Neuronal stem cell (in vitro differentiated cells): ENCODE measurements around the gene CALHM1.
A peak's percentile ranks its signal among the peaks of the same experiment; 100 is the strongest.

Source experiments
- DNase-seq: peaks from one replicate; pipeline ENCODE4 v3.0.0-alpha.2; 2013; ENCODE audit warnings: low spot score
- H2AFZ ChIP-seq: one replicate; pipeline ENCODE4 v1.6.1; 2013; ENCODE audit warnings: mild to moderate bottlenecking, low read length, inconsistent platforms
- H2AK5ac ChIP-seq: 2 replicates; pipeline ENCODE4 v1.6.1; 2013; ENCODE audit warnings: low read depth, mild to moderate bottlenecking, inconsistent platforms, low read length, moderate library complexity, mixed read lengths
- H2BK120ac ChIP-seq: 2 replicates; pipeline ENCODE4 v1.6.1; 2013; ENCODE audit warnings: low read depth, mild to moderate bottlenecking, inconsistent platforms, low read length, moderate library complexity, mixed read lengths
- H2BK12ac ChIP-seq: one replicate; pipeline ENCODE4 v1.6.1; 2013; ENCODE audit warnings: low read length, inconsistent platforms
- H2BK15ac ChIP-seq: 2 replicates; pipeline ENCODE4 v1.6.1; 2013; ENCODE audit warnings: mild to moderate bottlenecking, low read length, inconsistent platforms, mixed read lengths
- H2BK5ac ChIP-seq: one replicate; pipeline ENCODE4 v1.6.1; 2013; ENCODE audit warnings: inconsistent platforms, mild to moderate bottlenecking, low read length, moderate library complexity
- H3K14ac ChIP-seq: one replicate; pipeline ENCODE4 v1.6.1; 2013; ENCODE audit warnings: low read length, inconsistent platforms
- H3K18ac ChIP-seq: 2 replicates; pipeline ENCODE4 v1.6.1; 2013; ENCODE audit warnings: low read length, inconsistent platforms
- H3K23ac ChIP-seq: 2 replicates; pipeline ENCODE4 v1.6.1; 2013; ENCODE audit warnings: low read depth, mild to moderate bottlenecking, mixed read lengths, low read length, inconsistent platforms; ENCODE audit not compliant: poor library complexity
- H3K27ac ChIP-seq: replicated peaks from 3 replicates; pipeline ENCODE4 v1.5.1; 2013; ENCODE audit warnings: low read length, inconsistent platforms
- H3K27me3 ChIP-seq, 3 experiments: 2 replicates each; pipeline ENCODE4 v1.6.1; 2013; ENCODE audit warnings: low read length in 3 of 3, mild to moderate bottlenecking in 2 of 3, inconsistent platforms in 1 of 3, low read depth in 1 of 3, mixed read lengths in 1 of 3, moderate library complexity in 1 of 3; ENCODE audit not compliant: control insufficient read depth in 3 of 3, insufficient read depth in 3 of 3
- H3K36me3 ChIP-seq, 2 donors: replicated peaks in 1 of 2; 2 replicates each; pipeline ENCODE4 v1.6.1; 2013; ENCODE audit warnings: low read length in 2 of 2; ENCODE audit not compliant: control insufficient read depth in 2 of 2, insufficient read depth in 2 of 2
- H3K4ac ChIP-seq: 2 replicates; pipeline ENCODE4 v1.6.1; 2013; ENCODE audit warnings: inconsistent platforms, mild to moderate bottlenecking, low read length, moderate library complexity
- H3K4me1 ChIP-seq, 2 donors: 1 replicate in 1 of 2; 2 replicates in 1 of 2; pipeline ENCODE4 v1.6.1; 2013; ENCODE audit warnings: low read length in 2 of 2, low read depth in 1 of 2; ENCODE audit not compliant: control insufficient read depth in 2 of 2, insufficient read depth in 1 of 2
- H3K4me2 ChIP-seq: one replicate; pipeline ENCODE4 v1.6.1; 2013; ENCODE audit warnings: mild to moderate bottlenecking, low read length, inconsistent platforms; ENCODE audit not compliant: insufficient read depth, poor library complexity, severe bottlenecking
- H3K4me3 ChIP-seq, 2 donors: 2 replicates each; pipeline ENCODE4 v1.5.1; 2013; ENCODE audit warnings: low read length in 2 of 2, mild to moderate bottlenecking in 2 of 2, inconsistent platforms in 1 of 2, moderate library complexity in 1 of 2
- H3K79me1 ChIP-seq: one replicate; pipeline ENCODE4 v1.6.1; 2013; ENCODE audit warnings: low read depth, mild to moderate bottlenecking, inconsistent platforms, low read length, moderate library complexity
- H3K9ac ChIP-seq: one replicate; pipeline ENCODE4 v1.6.1; 2013; ENCODE audit warnings: mild to moderate bottlenecking, low read depth, low read length, inconsistent platforms; ENCODE audit not compliant: poor library complexity
- H3K9me3 ChIP-seq, 2 donors: replicated peaks in 1 of 2; 2 replicates each; pipeline versions ENCODE3 to v1.6.1; 2013; ENCODE audit warnings: low read length in 2 of 2, mild to moderate bottlenecking in 2 of 2, inconsistent platforms in 1 of 2, low read depth in 1 of 2, mixed read lengths in 1 of 2, moderate library complexity in 1 of 2; ENCODE audit not compliant: control insufficient read depth in 2 of 2, insufficient read depth in 1 of 2
- H4K8ac ChIP-seq: one replicate; pipeline ENCODE4 v1.6.1; 2013; ENCODE audit warnings: low read depth, mild to moderate bottlenecking, inconsistent platforms, low read length, moderate library complexity
- H4K91ac ChIP-seq: one replicate; pipeline ENCODE4 v1.6.1; 2013; ENCODE audit warnings: low read length, low read depth, mild to moderate bottlenecking, inconsistent platforms; ENCODE audit not compliant: poor library complexity
- WGBS, 2 donors: extraction: QIAGEN DNeasy Blood & Tissue Kit; methylation state at CpG; one replicate each; pipeline ENCODE4 v1.1.7; 2013; ENCODE audit warnings: missing lambda C conversion rate in 2 of 2, mixed read lengths in 1 of 2; ENCODE audit not compliant: insufficient read length in 2 of 2, insufficient replicate concordance in 1 of 2; ENCODE audit errors: extremely low coverage in 2 of 2; 5-methylcytosine and 5-hydroxymethylcytosine counted together

Gene CALHM1

DNA sequence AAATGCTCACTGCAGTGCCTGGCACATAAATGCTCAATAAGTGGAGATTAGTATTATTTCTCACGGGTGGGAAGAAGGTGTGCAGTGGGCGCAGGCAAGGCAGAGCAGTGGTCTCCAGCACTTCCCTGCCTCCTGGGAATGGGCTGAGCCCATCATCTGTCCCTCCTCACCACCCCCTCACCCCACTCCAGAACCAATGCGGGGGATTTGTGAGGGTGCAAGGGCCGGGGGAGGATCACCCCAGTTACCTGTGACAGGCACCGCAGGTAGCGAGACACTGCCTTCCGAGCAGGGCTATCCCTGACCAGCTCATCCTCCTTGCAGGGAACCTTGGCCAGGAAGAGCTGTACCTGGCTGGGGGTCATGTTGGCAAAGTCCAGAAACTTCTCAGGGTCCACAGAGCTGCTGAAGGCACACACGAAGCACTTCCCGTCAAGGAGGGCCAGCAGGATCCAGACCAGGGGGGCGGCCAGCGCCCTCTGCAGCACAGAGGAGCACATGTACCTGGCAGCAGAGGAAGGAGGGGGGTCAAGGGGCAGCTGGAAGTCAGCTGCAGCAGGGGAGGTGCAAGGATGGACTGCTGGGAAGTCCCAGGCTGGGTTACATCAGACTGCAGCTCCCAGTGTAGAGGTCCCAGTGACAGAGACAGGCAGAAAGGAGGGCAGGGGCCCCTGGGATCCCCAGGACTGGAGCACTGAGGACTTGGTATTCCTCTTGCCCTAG lies 17.5 kb upstream of the CALHM1 start:
- Histone ChIP-seq H2BK15ac (no peak overlapping the region), H2BK12ac (no peak overlapping the region), H3K36me3 (no peaks in the 10 kb centered on the region), H4K8ac (peak overlapping the region; percentile 86), H3K14ac (peak overlapping the region; percentile 75), H3K4me2 (no peak overlapping the region), H3K23ac (no peak overlapping the region), H3K9ac (peak overlapping the region; percentile 50), H3K4ac (no peak overlapping the region), H3K9me3 (no peaks in the 10 kb centered on the region), H3K27me3 (peaks cover 0 to 21% (median 0%) of the 10 kb centered on the region in 3 experiments), H2BK120ac (no peak overlapping the region), H3K79me1 (no peaks in the 10 kb centered on the region), H2AK5ac (peak overlapping the region; percentile 61), H3K4me3 (peak overlapping the region in 1 of 2 donors; percentile 5), H4K91ac (no peak overlapping the region), H2BK5ac (peak overlapping the region; percentile 62), H3K18ac (peak overlapping the region; percentile 74), H3K4me1 (peaks cover 4 to 8% of the 10 kb centered on the region in 2 donors), H3K27ac (no peak overlapping the region), H2AFZ (peak overlapping the region; percentile 49)
- DNase-seq = no peak
- no CpG with 5 or more reads among the region's 11 CpGs for WGBS, 2 donors

DNA sequence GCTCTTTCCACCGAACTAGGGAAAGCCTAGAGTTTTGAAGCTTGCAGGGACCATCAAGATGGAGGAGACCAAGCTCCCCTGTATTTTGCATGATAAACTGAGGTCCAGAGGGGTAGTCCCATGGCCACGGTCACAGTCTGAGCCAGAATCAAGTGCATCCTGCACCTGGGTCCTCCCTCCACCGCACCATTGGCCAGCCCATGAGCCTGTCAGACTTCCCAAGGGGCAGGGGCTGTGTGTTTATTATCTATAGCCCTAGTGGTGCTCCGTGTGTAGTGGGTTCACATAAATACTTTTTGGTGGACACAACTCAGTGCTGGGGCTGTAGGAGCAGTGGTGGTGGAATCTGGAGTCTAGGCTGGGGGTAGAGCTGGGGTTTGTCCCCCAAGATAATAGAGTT lies 16.7 kb upstream of the CALHM1 start:
- no peak overlapping the region for H3K18ac ChIP-seq
- H3K9me3 ChIP-seq = no peaks in the 10 kb centered on the region
- no peak overlapping the region for H4K91ac ChIP-seq
- no peak overlapping the region for H2BK12ac ChIP-seq
- H2BK5ac ChIP-seq = no peak overlapping the region
- no CpG with 5 or more reads among the region's 4 CpGs for WGBS, 2 donors
- no peaks in the 10 kb centered on the region for H3K79me1 ChIP-seq
- H3K23ac ChIP-seq = no peak overlapping the region
- H2BK120ac ChIP-seq = no peak overlapping the region
- H4K8ac ChIP-seq = no peak overlapping the region
- H3K4ac ChIP-seq = no peak overlapping the region
- H3K27me3 ChIP-seq = peaks cover 0 to 27% (median 0%) of the 10 kb centered on the region in 3 experiments
- H2BK15ac ChIP-seq = no peak overlapping the region
- H3K4me1 ChIP-seq = peaks cover 0 to 10% of the 10 kb centered on the region in 2 donors
- H2AK5ac ChIP-seq = no peak overlapping the region
- H3K14ac ChIP-seq = no peak overlapping the region
- no peak for DNase-seq
- H3K27ac ChIP-seq = no peak overlapping the region
- no peak overlapping the region for H2AFZ ChIP-seq
- H3K4me2 ChIP-seq = no peak overlapping the region
- H3K9ac ChIP-seq = no peak overlapping the region
- H3K36me3 ChIP-seq = no peaks in the 10 kb centered on the region
- no peak overlapping the region for H3K4me3 ChIP-seq

DNA sequence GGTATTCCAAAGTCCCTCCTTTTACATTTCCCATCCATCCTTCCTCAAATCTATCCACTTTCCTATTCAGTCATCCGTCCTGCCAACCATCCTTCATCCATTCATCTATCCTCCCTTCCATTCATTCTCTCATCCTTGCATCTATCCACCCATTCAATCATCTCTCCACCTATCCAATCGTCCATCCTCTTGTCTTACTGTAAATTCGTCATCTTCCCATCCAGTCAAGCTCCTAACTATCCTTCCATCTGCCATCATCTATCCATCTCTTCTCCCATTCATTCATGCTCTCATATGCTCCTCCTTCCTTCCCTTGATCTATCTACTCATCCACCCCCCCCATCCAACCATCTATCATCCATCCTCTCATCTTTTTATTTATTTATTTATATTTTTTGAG lies 15.4 kb upstream of the CALHM1 start:
- no peak overlapping the region for H3K9ac ChIP-seq
- no peak overlapping the region for H3K27ac ChIP-seq
- no peak overlapping the region for H3K14ac ChIP-seq
- no peak overlapping the region for H4K8ac ChIP-seq
- H2AFZ ChIP-seq = no peak overlapping the region
- no peak overlapping the region for H2BK15ac ChIP-seq
- no peak overlapping the region for H3K4me2 ChIP-seq
- H3K4ac ChIP-seq = no peak overlapping the region
- no peak overlapping the region for H2AK5ac ChIP-seq
- H3K18ac ChIP-seq = no peak overlapping the region
- 100% methylated on average over 1 to 3 of the region's 3 CpGs for WGBS, 2 donors
- H3K79me1 ChIP-seq = no peaks in the 10 kb centered on the region
- no peaks in the 10 kb centered on the region for H3K9me3 ChIP-seq
- H4K91ac ChIP-seq = no peak overlapping the region
- no peak overlapping the region for H3K4me3 ChIP-seq
- no peak overlapping the region for H2BK12ac ChIP-seq
- peaks cover 0 to 10% of the 10 kb centered on the region in 2 donors for H3K4me1 ChIP-seq
- no peaks in the 10 kb centered on the region for H3K36me3 ChIP-seq
- no peak overlapping the region for H2BK120ac ChIP-seq
- H3K27me3 ChIP-seq = peaks cover 0 to 25% (median 0%) of the 10 kb centered on the region in 3 experiments
- H2BK5ac ChIP-seq = no peak overlapping the region
- DNase-seq = no peak
- no peak overlapping the region for H3K23ac ChIP-seq

DNA sequence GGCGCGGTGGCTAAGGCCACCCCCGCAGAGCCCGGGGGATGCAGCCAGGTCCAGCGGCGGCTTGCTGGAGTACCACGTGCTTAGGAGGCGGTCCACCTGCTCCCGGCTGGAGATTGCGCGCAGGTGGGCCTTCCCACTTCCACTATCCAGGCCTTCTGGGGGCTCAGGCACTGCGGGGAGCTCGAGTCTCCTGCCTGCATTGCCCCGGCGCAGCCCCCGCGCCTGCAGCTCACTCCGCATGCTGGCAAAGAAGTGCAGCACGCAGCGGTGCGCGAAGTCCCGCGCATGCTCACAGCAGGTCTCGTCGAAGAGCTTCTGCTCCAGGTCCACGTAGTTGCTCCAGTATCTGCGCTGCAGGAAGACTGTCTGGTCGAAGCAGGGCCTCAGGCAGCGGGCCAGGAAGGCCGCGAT lies 14.6 kb upstream of the CALHM1 start:
- Histone ChIP-seq H3K36me3 (no peaks in the 10 kb centered on the region), H2BK12ac (no peak overlapping the region), H3K27ac (no peak overlapping the region), H2BK15ac (no peak overlapping the region), H3K23ac (no peak overlapping the region), H3K4me1 (peaks cover 0 to 10% of the 10 kb centered on the region in 2 donors), H4K91ac (no peak overlapping the region), H3K9ac (peak overlapping the region; percentile 50), H3K14ac (peak overlapping the region; percentile 47), H4K8ac (no peak overlapping the region), H2AFZ (no peak overlapping the region), H2BK5ac (peak overlapping the region; percentile 80), H3K27me3 (peaks cover 0 to 20% (median 0%) of the 10 kb centered on the region in 3 experiments), H3K4me2 (no peak overlapping the region), H3K18ac (peak overlapping the region; percentile 18), H3K79me1 (no peaks in the 10 kb centered on the region), H2AK5ac (peak overlapping the region; percentile 89), H3K4me3 (no peak overlapping the region), H3K9me3 (no peaks in the 10 kb centered on the region), H3K4ac (peak overlapping the region; percentile 39), H2BK120ac (no peak overlapping the region)
- no CpG with 5 or more reads among the region's 32 CpGs for WGBS, 2 donors
- DNase-seq = no peak
